NB4 (cell line): Measurements from ENCODE around the gene MAD1L1.

Experiments
- CTCF ChIP-seq: IDR thresholded peaks from one replicate; pipeline ENCODE4 v1.5.1; 2012; ENCODE audit warnings: low read depth, low read length
- MAX ChIP-seq: IDR thresholded peaks from 2 replicates; pipeline ENCODE4 v1.6.1; 2011; ENCODE audit warnings: low read depth, low read length
- MYC ChIP-seq: IDR thresholded peaks from 2 replicates; pipeline ENCODE4 v1.6.1; 2011; ENCODE audit warnings: low read depth, low read length
- POLR2A ChIP-seq: IDR thresholded peaks from 2 replicates; pipeline ENCODE4 v1.6.1; 2011; ENCODE audit warnings: mild to moderate bottlenecking; ENCODE audit not compliant: insufficient read length; ENCODE audit errors: extremely low read depth

GRCh38 chr7:1954366-1955004, 278.3 kb downstream of the MAD1L1 start:
- TF ChIP-seq CTCF = no peak
- no peak for TF ChIP-seq POLR2A
- TF ChIP-seq MYC = no peak
- no peak for TF ChIP-seq MAX
